Stimulated activated effector memory CD8-positive, alpha-beta T cell treated with anti-CD3 and anti-CD28 coated beads, Interleukin-12 subunit alpha, Interleukin-12 subunit beta, amount 100 ng/mL, for 72 hours (primary cell): ENCODE results near the gene HSD3B1.
"Not testable (repeated sequence)": the region's sequence is repeated elsewhere in the genome, so short reads cannot be mapped to it uniquely, and the experiment has no call there.

ENCODE experiments used
- ATAC-seq: fragments of 150-1000 bp; cut with Tn5 transposase; 2 replicates; pipeline ENCODE4 v1.10.0; 2021
- DNase-seq, 2 donors: peaks; one replicate each; pipeline ENCODE4 v3.0.0; 2021 to 2022; ENCODE audit warnings: low spot score in 2 of 2
- H3K27ac Mint-ChIP-seq: one replicate; pipeline ENCODE4 v1.8.0; 2022; ENCODE audit warnings: mild to moderate bottlenecking, mixed read lengths
- H3K36me3 Mint-ChIP-seq: one replicate; pipeline ENCODE4 v1.8.0; 2022; ENCODE audit warnings: mild to moderate bottlenecking, mixed read lengths
- H3K4me1 Mint-ChIP-seq: one replicate; pipeline ENCODE4 v1.8.0; 2022; ENCODE audit warnings: mixed read lengths
- H3K4me3 Mint-ChIP-seq: one replicate; pipeline ENCODE4 v1.8.0; 2022; ENCODE audit warnings: mild to moderate bottlenecking, mixed read lengths
- H3K9me3 Mint-ChIP-seq: one replicate; pipeline ENCODE4 v1.8.0; 2022; ENCODE audit warnings: mixed read lengths

The HSD3B1 gene

GRCh38 chr1:119535381-119535780 is 28.4 kb downstream of the HSD3B1 start:
- H3K4me1 Mint-ChIP-seq = no peaks in the 10 kb centered on the region
- H3K9me3 Mint-ChIP-seq = peaks cover 3% of the 10 kb centered on the region
- no peak for ATAC-seq
- H3K36me3 Mint-ChIP-seq = no peaks in the 10 kb centered on the region
- no peak overlapping the region for H3K4me3 Mint-ChIP-seq
- DNase-seq = no peak
- no peak overlapping the region for H3K27ac Mint-ChIP-seq

- no peak for DNase-seq
- Mint-ChIP-seq H3K9me3 (no peaks in the 10 kb centered on the region), H3K27ac (no peak overlapping the region), H3K36me3 (no peaks in the 10 kb centered on the region), H3K4me3 (no peak overlapping the region), H3K4me1 (no peaks in the 10 kb centered on the region)
- ATAC-seq = no peak
These were observed 31.0 kb downstream of the HSD3B1 start for GRCh38 chr1:119537966-119538365.

- Mint-ChIP-seq H3K9me3 (no peaks in the 10 kb centered on the region), H3K4me3 (no peak overlapping the region), H3K36me3 (no peaks in the 10 kb centered on the region), H3K4me1 (no peaks in the 10 kb centered on the region), H3K27ac (no peak overlapping the region)
- DNase-seq (no peak), ATAC-seq (no peak)
These were observed 32.6 kb downstream of the HSD3B1 start for GRCh38 chr1:119539636-119540035.

GRCh38 chr1:119541389-119541788 is 34.4 kb downstream of the HSD3B1 start:
- no peak overlapping the region for H3K27ac Mint-ChIP-seq
- H3K36me3 Mint-ChIP-seq = no peaks in the 10 kb centered on the region
- ATAC-seq = no peak
- no peak for DNase-seq
- no peaks in the 10 kb centered on the region for H3K9me3 Mint-ChIP-seq
- no peaks in the 10 kb centered on the region for H3K4me1 Mint-ChIP-seq
- H3K4me3 Mint-ChIP-seq = no peak overlapping the region

- Mint-ChIP-seq H3K9me3 (peaks cover 2% of the 10 kb centered on the region), H3K4me1 (no peaks in the 10 kb centered on the region), H3K27ac (no peak overlapping the region), H3K36me3 (no peaks in the 10 kb centered on the region), H3K4me3 (no peak overlapping the region)
- no peak for ATAC-seq
- DNase-seq = no peak
These were observed 35.5 kb downstream of the HSD3B1 start for GRCh38 chr1:119542492-119542946.

- no peaks in the 10 kb centered on the region for H3K4me1 Mint-ChIP-seq
- peaks cover 2% of the 10 kb centered on the region for H3K9me3 Mint-ChIP-seq
- H3K27ac Mint-ChIP-seq = no peak overlapping the region
- ATAC-seq (no peak), DNase-seq (no peak)
- no peaks in the 10 kb centered on the region for H3K36me3 Mint-ChIP-seq
- no peak overlapping the region for H3K4me3 Mint-ChIP-seq
These were observed 37.3 kb downstream of the HSD3B1 start for GRCh38 chr1:119544165-119544762.

- Mint-ChIP-seq H3K27ac (no peak overlapping the region), H3K9me3 (peaks cover 2% of the 10 kb centered on the region), H3K4me1 (no peaks in the 10 kb centered on the region), H3K36me3 (no peaks in the 10 kb centered on the region), H3K4me3 (no peak overlapping the region)
- no peak for DNase-seq
- ATAC-seq = no peak
These were observed 39.6 kb downstream of the HSD3B1 start for GRCh38 chr1:119546641-119547040.

- no peaks in the 10 kb centered on the region for H3K36me3 Mint-ChIP-seq
- no peaks in the 10 kb centered on the region for H3K4me1 Mint-ChIP-seq
- no peak overlapping the region for H3K27ac Mint-ChIP-seq
- peaks cover 2% of the 10 kb centered on the region for H3K9me3 Mint-ChIP-seq
- H3K4me3 Mint-ChIP-seq = no peak overlapping the region
- ATAC-seq = no peak
- no peak for DNase-seq
These were observed 40.3 kb downstream of the HSD3B1 start for GRCh38 chr1:119547306-119547705.

- Mint-ChIP-seq H3K36me3 (no peaks in the 10 kb centered on the region), H3K4me3 (no peak overlapping the region), H3K9me3 (peaks cover 2% of the 10 kb centered on the region), H3K4me1 (no peaks in the 10 kb centered on the region), H3K27ac (no peak overlapping the region)
- DNase-seq (no peak), ATAC-seq (no peak)
These were observed 40.8 kb downstream of the HSD3B1 start for GRCh38 chr1:119547805-119548204.

GRCh38 chr1:119549719-119550132 is 42.7 kb downstream of the HSD3B1 start:
- no peaks in the 10 kb centered on the region for H3K36me3 Mint-ChIP-seq
- DNase-seq = peak in 1 of 2 donors; percentile 54
- H3K4me1 Mint-ChIP-seq = no peaks in the 10 kb centered on the region
- H3K9me3 Mint-ChIP-seq = peaks cover 2% of the 10 kb centered on the region
- H3K4me3 Mint-ChIP-seq = no peak overlapping the region
- H3K27ac Mint-ChIP-seq = no peak overlapping the region
- peak; percentile 42 for ATAC-seq

GRCh38 chr1:119550381-119550780 is 43.4 kb downstream of the HSD3B1 start:
- no peak for ATAC-seq
- Mint-ChIP-seq H3K9me3 (peaks cover 2% of the 10 kb centered on the region), H3K36me3 (no peaks in the 10 kb centered on the region), H3K27ac (no peak overlapping the region), H3K4me3 (no peak overlapping the region), H3K4me1 (no peaks in the 10 kb centered on the region)
- no peak for DNase-seq

GRCh38 chr1:119551218-119551617 is 44.2 kb downstream of the HSD3B1 start:
- Mint-ChIP-seq H3K27ac (no peak overlapping the region), H3K36me3 (no peaks in the 10 kb centered on the region), H3K4me3 (no peak overlapping the region), H3K9me3 (peaks cover 2% of the 10 kb centered on the region), H3K4me1 (no peaks in the 10 kb centered on the region)
- DNase-seq = no peak
- ATAC-seq = peak; percentile 6

GRCh38 chr1:119552656-119553055 is 45.6 kb downstream of the HSD3B1 start:
- DNase-seq, H3K9me3 Mint-ChIP-seq, H3K4me1 Mint-ChIP-seq, H3K36me3 Mint-ChIP-seq, H3K27ac Mint-ChIP-seq, ATAC-seq, H3K4me3 Mint-ChIP-seq: not testable (repeated sequence)

GRCh38 chr1:119553302-119554071 is 46.5 kb downstream of the HSD3B1 start:
- not testable (repeated sequence) for H3K4me3 Mint-ChIP-seq, ATAC-seq, H3K9me3 Mint-ChIP-seq, H3K36me3 Mint-ChIP-seq, DNase-seq, H3K4me1 Mint-ChIP-seq, H3K27ac Mint-ChIP-seq

GRCh38 chr1:119554183-119554582 is 47.2 kb downstream of the HSD3B1 start:
- DNase-seq (no peak), ATAC-seq (no peak)
- no peak overlapping the region for H3K4me3 Mint-ChIP-seq
- H3K4me1 Mint-ChIP-seq = no peaks in the 10 kb centered on the region
- H3K36me3 Mint-ChIP-seq = no peaks in the 10 kb centered on the region
- H3K27ac Mint-ChIP-seq = no peak overlapping the region
- no peaks in the 10 kb centered on the region for H3K9me3 Mint-ChIP-seq

GRCh38 chr1:119556423-119556822 is 49.4 kb downstream of the HSD3B1 start:
- Mint-ChIP-seq H3K4me3 (no peak overlapping the region), H3K4me1 (no peaks in the 10 kb centered on the region), H3K36me3 (no peaks in the 10 kb centered on the region), H3K27ac (no peak overlapping the region), H3K9me3 (no peaks in the 10 kb centered on the region)
- DNase-seq = no peak
- no peak for ATAC-seq
